Effector memory CD4-positive, alpha-beta T cell (primary cell): ENCODE results near the gene USP7.

Source experiments
- DNase-seq, 3 donors: peaks; one replicate each; pipeline ENCODE4 v3.0.0-alpha.2; 2020
- H3K27ac ChIP-seq: 2 replicates; pipeline ENCODE4 v1.7.0; 2013; ENCODE audit warnings: mild to moderate bottlenecking, low read length, moderate library complexity; ENCODE audit not compliant: insufficient read depth, poor library complexity, severe bottlenecking
- H3K27me3 ChIP-seq: replicated peaks from 2 replicates; pipeline ENCODE4 v1.7.0; 2013; ENCODE audit warnings: mild to moderate bottlenecking, low read length; ENCODE audit not compliant: insufficient read depth, control insufficient read depth, poor library complexity, severe bottlenecking
- H3K36me3 ChIP-seq: 2 replicates; pipeline ENCODE4 v1.7.0; 2013; ENCODE audit warnings: mild to moderate bottlenecking, low read length, moderate library complexity; ENCODE audit not compliant: control insufficient read depth, insufficient read depth
- H3K4me1 ChIP-seq: 2 replicates; pipeline ENCODE4 v1.7.0; 2013; ENCODE audit warnings: low read length, mild to moderate bottlenecking; ENCODE audit not compliant: control insufficient read depth, insufficient read depth, poor library complexity, severe bottlenecking
- H3K4me3 ChIP-seq: 2 replicates; pipeline ENCODE4 v1.7.0; 2013; ENCODE audit warnings: low read length, low read depth, mild to moderate bottlenecking; ENCODE audit not compliant: insufficient read depth, poor library complexity, severe bottlenecking
- H3K9me3 ChIP-seq: 2 replicates; pipeline ENCODE4 v1.7.0; 2013; ENCODE audit warnings: mild to moderate bottlenecking, low read length, moderate library complexity; ENCODE audit not compliant: control insufficient read depth

Gene USP7

DNA sequence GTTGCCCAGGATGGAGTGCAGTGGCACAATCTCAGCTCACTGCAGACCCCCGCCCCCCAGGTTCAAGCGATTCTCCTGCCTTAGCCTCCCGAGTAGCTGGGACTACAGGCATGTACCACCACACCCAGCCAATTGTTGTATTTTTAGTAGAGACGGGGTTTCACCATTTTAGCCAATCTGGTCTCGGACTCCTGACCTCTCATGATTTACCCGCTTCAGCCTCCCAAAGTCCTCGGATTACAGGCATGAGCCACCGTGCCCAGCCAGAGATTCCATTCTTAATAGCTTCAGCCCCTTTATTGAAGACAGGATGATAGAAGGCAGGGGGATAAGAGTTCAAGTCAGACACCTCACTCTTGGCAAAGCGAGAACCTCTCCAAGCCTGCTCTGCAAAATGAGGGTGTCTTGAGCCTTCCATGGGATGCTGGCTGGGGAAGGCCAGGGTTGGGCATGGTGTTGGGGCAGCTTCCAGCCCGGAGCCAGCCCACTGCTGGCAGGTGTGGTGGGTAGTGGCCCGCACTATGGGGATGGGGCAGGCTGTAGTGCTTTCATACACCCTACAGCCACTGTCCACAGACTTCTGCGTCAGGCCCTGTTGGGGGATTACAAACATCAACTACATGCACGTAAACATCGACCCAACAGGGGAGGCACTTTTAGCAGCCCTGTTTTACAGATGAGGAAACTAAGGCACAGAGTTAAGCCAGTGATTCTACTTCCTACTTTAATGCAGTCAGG lies 98.4 kb downstream of the USP7 start:
- no peaks in the 10 kb centered on the region for H3K36me3 ChIP-seq
- H3K27ac ChIP-seq: no peak overlapping the region
- H3K27me3 ChIP-seq: no peaks in the 10 kb centered on the region
- H3K4me3 ChIP-seq: no peak overlapping the region
- DNase-seq: no peak
- H3K9me3 ChIP-seq: no peaks in the 10 kb centered on the region
- peaks cover 12% of the 10 kb centered on the region for H3K4me1 ChIP-seq

DNA sequence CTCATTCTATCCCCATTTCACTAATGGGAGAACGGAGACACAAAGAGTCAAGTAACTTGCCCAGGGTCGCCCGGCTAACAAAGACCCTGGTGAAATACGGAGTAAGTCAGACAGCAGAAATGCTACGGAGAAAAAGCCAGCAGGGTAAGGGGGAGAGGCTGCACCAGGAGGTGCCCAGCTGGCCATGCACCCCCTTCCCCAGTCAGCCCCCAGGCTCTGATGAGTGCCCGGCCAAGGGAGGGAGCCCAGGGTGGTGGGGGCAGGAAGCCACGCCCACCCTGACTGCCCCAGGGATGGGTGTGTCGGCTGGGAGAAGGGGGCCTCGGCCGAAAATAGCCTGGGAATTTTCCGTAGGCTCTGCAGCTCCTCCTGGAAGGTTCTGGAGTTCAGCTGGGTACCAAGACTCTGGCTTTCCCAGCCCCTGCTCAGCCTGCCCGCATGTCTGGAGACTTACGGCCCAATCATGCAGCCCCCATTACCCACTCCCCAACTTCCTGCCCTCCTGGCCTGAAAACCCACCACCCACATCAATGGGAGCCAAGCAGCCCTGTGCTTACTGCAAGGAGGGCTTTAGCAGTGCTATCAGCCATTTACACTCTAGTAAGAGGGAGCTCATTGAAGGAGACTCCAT lies 99.1 kb downstream of the USP7 start:
- no peak for DNase-seq
- no peaks in the 10 kb centered on the region for H3K36me3 ChIP-seq
- H3K4me3 ChIP-seq: no peak overlapping the region
- no peaks in the 10 kb centered on the region for H3K27me3 ChIP-seq
- peaks cover 12% of the 10 kb centered on the region for H3K4me1 ChIP-seq
- H3K9me3 ChIP-seq: no peaks in the 10 kb centered on the region
- no peak overlapping the region for H3K27ac ChIP-seq

DNA sequence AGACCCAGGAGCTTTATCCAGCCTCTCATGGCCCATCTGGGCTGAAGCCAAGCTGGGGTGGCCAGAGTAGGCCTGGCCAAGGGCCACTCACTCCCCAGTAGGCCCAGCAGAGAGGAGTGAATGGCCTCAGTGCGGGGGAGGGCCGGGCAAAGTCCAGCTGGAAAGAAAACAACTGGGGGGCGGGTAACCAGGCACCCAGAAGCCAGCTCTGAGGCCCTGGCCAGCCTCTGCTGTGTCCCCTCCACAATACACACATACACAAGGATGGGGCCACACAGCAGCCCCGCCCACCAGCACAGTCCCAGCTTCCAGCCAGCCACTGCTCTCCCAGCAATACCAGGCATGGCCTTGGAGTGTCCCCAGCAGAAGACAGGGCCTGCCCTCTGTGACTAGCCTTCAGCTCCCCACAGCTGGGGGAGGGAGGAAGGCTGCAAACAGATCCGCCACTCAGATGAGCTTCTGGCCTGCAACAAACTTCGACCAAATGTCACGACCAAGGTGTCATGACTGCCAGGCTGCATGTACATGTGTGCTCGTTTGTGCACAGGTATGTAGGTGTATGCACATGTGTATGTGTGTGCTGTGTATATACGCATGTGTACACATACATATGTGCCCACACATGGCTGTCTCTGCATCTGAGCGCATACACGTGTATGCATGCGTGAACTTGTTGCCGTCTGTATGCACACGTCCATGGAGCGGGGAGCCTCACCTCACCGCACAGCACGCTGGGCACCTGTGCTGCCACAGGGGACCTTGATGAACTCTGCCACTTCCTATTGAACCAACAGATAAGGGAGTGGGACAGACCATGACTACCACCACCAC lies 99.9 kb downstream of the USP7 start:
- no peaks in the 10 kb centered on the region for H3K36me3 ChIP-seq
- no peaks in the 10 kb centered on the region for H3K9me3 ChIP-seq
- DNase-seq: no peak
- H3K4me1 ChIP-seq: peaks cover 12% of the 10 kb centered on the region
- H3K27ac ChIP-seq: no peak overlapping the region
- no peaks in the 10 kb centered on the region for H3K27me3 ChIP-seq
- H3K4me3 ChIP-seq: no peak overlapping the region

DNA sequence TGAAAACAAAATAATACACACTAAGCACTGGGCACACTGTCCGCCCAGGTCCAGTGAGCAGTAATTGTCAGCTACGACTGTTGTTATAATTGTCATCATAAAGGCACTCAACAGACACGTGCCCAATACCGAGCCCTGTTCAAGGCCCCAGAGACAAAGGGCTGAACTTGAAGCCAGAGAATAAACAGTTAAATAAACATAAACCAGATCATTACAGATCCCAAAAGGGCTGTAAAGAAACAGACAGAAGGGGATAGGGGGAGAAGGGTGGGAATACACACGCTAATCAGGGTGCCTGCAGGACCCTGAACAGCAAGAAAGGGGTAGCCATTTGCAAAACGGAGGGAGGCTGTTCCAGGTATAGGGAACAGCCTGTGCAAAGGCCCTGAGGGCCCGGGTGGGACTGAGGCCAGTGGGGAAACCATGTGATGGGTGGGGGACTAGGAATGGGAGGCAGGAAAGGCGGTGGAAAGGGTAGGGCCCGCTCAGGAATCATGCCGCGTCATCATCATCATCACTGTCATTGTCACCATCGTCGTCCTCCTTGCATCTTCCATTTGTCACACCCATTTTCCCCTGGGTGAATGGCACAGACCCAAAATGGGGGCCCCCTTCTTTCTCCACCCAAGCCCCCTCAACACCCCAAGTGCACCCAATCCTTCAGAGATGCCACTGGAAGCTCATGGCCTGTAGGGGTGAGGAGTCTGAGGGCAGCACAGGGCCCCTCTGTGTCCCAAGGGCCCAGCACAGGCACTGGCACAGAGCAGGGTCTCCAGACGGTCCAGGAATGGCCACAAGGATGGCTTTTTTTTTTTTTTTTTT lies 101.2 kb downstream of the USP7 start:
- Histone ChIP-seq H3K27ac (no peak overlapping the region), H3K36me3 (peaks cover 6% of the 10 kb centered on the region), H3K4me3 (no peak overlapping the region), H3K27me3 (no peaks in the 10 kb centered on the region), H3K9me3 (no peaks in the 10 kb centered on the region), H3K4me1 (peaks cover 8% of the 10 kb centered on the region)
- no peak for DNase-seq

DNA sequence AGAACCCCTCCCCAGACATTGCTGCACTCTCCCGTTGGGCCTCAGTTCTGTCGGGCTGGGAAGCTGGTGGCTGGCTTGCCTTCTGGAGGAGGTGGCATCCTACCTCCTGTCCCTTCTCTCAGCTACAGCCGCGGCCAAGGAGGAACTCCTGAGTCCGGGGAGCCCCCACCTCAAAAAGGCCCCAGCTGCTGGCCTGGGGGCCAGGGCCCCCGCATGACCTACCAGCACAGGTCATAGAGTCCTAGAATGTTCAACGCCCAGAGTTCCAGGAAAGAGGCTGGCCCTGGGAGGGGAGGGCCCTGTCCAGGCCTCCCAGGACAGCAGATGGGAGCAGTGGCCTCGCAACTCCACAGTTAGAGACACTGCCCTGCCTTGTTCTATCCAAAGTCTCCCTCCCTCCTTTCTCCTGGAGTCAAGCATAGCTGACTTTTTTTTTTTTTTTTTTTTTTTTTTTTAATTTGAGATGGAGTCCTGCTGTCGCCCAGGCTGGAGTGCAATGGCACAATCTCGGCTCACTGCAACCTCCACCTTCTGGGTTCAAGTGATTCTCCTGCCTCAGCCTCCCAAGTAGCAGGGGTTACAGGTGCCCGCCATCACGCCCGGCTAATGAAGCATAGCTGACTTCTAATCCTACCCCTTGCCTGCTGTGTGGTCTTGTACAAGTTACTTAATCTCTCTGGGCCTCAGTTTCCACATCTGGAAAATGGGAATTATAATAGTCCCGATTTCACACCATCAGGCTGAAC lies 102.0 kb downstream of the USP7 start:
- H3K27ac ChIP-seq: no peak overlapping the region
- DNase-seq: no peak
- no peak overlapping the region for H3K4me3 ChIP-seq
- H3K9me3 ChIP-seq: no peaks in the 10 kb centered on the region
- no peaks in the 10 kb centered on the region for H3K27me3 ChIP-seq
- H3K36me3 ChIP-seq: peaks cover 6% of the 10 kb centered on the region
- peaks cover 3% of the 10 kb centered on the region for H3K4me1 ChIP-seq

DNA sequence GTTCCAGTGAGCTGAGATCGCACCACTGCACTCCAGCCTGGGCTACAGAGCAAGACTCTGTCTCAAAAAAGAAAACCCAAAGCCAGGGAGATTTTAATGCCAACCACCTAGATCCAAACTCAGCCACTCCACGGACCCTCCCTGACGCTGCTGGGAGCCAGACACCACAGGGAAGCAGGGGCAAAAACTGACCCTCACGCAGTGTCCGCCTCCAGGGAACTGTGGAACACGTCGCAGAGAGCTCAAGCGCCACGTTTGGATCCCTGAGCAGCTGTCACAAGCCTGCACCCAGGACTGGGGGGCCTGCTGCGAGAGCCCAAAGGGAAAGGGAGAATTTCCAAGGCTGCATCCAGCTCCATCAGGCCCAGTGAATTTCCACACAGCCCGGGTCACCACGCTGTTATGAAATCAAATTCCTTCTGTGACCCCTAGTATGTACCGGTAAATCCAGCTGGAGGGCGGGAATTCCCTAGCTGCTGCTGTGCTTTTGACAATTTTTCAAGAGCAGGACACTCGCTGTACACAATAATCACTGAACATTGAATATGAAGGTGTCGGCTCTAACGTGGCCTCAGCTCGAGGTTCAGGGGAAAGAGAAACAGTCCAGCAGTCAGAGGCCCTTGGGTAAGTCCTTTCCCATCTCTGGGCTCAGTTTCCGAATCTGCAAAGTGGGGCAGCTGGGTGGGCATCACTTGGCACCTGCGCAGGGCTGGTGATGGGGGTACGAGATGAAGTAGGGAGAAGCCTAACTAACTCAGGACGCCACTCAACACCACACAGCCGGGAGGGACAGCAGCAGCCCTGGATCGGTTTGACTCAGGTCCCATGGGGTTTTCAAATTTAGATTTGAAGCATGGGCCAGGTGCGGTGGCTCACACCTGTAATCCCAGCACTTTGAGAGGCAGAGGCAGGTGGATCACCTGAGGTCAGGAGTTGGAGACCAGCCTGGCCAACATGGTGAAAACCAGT lies 103.5 kb downstream of the USP7 start:
- no peak for DNase-seq
- Histone ChIP-seq H3K4me3 (no peak overlapping the region), H3K27ac (no peak overlapping the region), H3K36me3 (peaks cover 14% of the 10 kb centered on the region), H3K27me3 (no peaks in the 10 kb centered on the region), H3K4me1 (peaks cover 10% of the 10 kb centered on the region), H3K9me3 (no peaks in the 10 kb centered on the region)

DNA sequence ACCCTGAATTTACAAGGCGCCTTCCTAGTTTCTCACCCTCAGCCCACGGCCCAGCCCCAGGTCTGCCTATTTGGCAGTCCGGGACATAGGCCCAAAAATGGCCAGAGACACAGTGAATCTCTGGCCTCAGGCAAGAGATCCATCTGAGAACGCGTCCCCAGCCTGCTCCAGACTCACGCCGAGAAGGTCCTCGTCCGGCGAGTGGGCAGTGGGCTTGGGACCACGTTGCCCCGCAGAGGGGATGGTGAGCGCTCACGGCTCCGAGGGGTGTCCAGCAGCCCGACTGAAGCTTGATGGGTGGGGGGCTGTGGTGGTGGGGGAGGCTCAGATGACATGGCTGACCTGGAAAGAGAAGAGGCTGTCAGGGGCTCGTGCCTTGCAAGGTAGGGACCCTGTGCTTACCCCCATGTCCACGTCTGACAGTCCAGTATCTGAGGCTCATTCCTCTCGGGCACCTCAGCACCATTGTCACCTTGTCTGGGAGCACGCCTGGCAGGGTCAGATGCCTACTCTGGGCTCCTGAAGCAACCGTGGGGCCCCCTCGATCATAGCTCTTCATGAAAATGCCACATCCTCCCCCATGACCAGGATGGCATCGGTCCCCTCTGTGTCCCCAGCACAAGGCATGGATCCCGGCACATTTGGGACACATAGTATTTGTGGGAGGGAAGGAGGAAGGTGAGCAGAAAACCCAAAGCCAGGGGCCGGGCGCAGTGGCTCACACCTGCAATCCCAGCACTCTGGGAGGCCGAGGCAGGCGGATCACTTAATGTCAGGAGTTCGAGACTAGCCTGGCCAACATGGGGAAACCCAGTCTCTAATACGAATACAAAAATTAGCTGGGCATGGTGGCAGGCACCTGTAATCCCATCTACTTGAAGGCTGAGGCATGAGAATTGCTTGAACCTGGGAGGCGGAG lies 104.5 kb downstream of the USP7 start:
- peaks cover 23% of the 10 kb centered on the region for H3K36me3 ChIP-seq
- no peak for DNase-seq
- no peaks in the 10 kb centered on the region for H3K9me3 ChIP-seq
- no peaks in the 10 kb centered on the region for H3K27me3 ChIP-seq
- no peak overlapping the region for H3K27ac ChIP-seq
- H3K4me1 ChIP-seq: peaks cover 10% of the 10 kb centered on the region
- H3K4me3 ChIP-seq: no peak overlapping the region

DNA sequence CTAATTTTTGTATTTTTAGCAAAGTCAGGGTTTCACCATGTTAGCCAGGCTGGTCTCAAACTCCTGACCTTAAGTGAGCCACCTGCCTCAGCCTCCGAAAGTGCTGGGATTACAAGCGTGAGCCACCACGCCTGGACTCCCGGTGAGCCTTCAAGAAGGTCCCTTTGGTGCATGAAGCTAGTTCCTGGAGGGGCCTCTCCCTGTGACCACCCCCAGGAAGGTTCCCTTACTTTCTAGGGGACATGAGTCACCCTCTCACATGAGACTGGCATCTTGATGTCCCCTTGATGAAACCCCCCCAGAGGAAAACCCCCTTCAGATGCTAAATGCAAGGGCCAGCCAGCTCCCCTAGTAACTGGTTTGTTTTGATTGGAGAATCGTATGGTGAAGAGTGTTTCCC lies 107.7 kb downstream of the USP7 start:
- Histone ChIP-seq H3K9me3 (no peaks in the 10 kb centered on the region), H3K27me3 (no peaks in the 10 kb centered on the region), H3K27ac (no peak overlapping the region), H3K4me3 (no peak overlapping the region), H3K4me1 (peaks cover 10% of the 10 kb centered on the region), H3K36me3 (peaks cover 30% of the 10 kb centered on the region)
- DNase-seq: no peak
